Measurements from ENCODE around the gene WFDC1.

The WFDC1 gene, protein sequence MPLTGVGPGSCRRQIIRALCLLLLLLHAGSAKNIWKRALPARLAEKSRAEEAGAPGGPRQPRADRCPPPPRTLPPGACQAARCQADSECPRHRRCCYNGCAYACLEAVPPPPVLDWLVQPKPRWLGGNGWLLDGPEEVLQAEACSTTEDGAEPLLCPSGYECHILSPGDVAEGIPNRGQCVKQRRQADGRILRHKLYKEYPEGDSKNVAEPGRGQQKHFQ

DNA sequence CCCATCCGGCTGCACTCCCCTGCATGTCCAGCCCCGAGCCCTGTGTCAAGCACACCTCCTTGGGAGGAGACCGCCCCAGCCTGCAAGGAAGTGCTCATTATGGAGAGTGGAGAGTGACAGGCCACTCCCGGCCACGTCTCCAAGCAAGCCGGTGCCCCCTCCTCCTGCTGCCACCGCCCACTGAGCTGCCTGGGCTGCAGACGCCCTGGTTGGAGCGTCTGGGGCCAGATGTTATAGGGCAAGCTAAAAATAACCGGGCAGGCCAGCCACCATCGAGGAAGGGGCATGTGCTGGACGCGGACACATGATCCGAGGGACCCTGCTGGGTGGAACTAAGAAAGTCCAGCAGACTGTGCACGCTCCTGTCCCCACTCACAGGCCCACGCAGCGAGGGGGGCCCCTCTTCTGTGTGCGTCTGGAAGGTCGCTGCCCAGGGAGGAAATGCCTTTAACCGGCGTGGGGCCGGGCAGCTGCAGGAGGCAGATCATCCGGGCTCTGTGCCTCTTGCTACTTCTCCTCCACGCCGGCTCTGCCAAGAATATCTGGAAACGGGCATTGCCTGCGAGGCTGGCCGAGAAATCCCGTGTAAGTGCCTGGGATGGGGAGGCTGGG lies at the start of gene WFDC1:
Gene WFDC1 (plus strand): TSS at position 348 of the 612 bp plus-strand sequence. CDS start 94 bp downstream, at position 442.
- TF ChIP-seq, protein P1, sequence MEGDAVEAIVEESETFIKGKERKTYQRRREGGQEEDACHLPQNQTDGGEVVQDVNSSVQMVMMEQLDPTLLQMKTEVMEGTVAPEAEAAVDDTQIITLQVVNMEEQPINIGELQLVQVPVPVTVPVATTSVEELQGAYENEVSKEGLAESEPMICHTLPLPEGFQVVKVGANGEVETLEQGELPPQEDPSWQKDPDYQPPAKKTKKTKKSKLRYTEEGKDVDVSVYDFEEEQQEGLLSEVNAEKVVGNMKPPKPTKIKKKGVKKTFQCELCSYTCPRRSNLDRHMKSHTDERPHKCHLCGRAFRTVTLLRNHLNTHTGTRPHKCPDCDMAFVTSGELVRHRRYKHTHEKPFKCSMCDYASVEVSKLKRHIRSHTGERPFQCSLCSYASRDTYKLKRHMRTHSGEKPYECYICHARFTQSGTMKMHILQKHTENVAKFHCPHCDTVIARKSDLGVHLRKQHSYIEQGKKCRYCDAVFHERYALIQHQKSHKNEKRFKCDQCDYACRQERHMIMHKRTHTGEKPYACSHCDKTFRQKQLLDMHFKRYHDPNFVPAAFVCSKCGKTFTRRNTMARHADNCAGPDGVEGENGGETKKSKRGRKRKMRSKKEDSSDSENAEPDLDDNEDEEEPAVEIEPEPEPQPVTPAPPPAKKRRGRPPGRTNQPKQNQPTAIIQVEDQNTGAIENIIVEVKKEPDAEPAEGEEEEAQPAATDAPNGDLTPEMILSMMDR (IDR thresholded peaks at IDR 0.05; ENCODE audit: insufficient read depth, low read length, poor library complexity, severe bottlenecking) = no peak
- no peak for DNase-seq (ENCODE audit: extremely low read depth, insufficient read length)
- no peaks in the 10 kb centered on the region for H3K36me3 ChIP-seq (ENCODE audit: control insufficient read depth, insufficient read depth, low read length)
- H3K27me3 ChIP-seq (replicated peaks; ENCODE audit: control insufficient read depth, insufficient read depth, low read length) = no peaks in the 10 kb centered on the region; the same call in none of the 2 replicates
- H3K4me3 ChIP-seq (replicated peaks; ENCODE audit: low read depth, low read length) = no peak within 1 kb of the TSS

DNA sequence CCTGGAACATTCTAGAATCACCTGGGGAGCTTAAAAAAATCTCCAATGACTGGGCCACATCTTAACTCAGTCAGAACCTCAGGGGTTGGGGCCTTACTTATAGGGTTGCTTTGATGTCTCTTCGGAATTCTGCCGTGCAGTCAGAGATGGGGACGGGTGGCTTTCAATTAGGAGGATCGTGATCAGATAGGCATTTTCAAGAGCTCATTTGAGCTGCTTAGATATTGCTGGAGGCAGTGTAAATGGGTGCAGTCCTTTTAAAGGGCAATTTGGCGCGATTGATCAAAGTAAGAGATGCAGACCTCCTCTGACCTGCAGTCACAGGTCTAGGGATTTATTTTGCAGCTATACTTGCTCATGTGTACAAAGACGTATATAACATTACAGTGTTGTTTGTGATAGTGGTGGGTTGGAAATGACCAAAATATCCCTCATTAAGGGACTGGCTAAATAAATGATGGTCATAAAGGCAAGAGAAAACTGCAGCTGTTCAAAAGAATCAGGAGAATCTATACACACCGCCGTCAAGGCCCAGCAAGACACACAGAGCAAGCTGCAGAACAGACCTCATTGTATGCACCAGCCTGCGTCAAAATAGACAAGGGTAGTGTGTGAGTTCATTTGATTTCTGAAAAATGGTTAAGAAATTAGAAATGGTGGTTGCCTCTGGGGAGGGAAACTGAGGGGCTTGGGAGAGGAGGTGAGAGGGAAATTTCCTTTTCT lies 48.6 kb upstream of the WFDC1 start:
- TF ChIP-seq, protein P1 (IDR thresholded peaks at IDR 0.05; ENCODE audit: insufficient read depth, low read length, poor library complexity, severe bottlenecking) = no peak
- Histone ChIP-seq H3K36me3 (ENCODE audit: control insufficient read depth, insufficient read depth, low read length) (no peaks in the 10 kb centered on the region), H3K4me3 (replicated peaks; ENCODE audit: low read depth, low read length) (no peak overlapping the region), H3K27me3 (replicated peaks; ENCODE audit: control insufficient read depth, insufficient read depth, low read length) (no peaks in the 10 kb centered on the region; the same call in 1 of the 2 replicates)
- no peak for DNase-seq (ENCODE audit: extremely low read depth, insufficient read length)

DNA sequence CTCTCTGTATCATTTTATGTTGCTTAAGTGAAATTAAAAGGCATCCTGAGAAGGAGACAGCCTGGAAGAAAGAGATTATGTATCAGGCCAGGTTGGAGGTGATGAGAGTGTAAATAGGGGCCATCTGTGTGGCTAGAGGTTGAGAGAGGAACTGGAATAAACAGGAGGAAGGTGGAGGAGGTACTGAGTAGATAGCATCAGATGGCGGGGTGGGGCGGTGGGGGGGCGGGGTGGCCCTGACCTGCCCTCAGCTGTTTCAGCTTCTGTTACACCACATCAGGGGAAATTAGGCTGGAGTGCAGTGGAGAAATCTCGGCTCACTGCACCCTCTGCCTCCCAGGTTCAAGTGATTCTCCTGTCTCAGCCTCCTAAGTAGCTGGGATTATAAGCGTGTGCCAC lies 48.0 kb upstream of the WFDC1 start:
- H3K4me3 ChIP-seq (replicated peaks; ENCODE audit: low read depth, low read length) = no peak overlapping the region
- no peaks in the 10 kb centered on the region for H3K36me3 ChIP-seq (ENCODE audit: control insufficient read depth, insufficient read depth, low read length)
- TF ChIP-seq, protein P1 (IDR thresholded peaks at IDR 0.05; ENCODE audit: insufficient read depth, low read length, poor library complexity, severe bottlenecking) = no peak
- no peaks in the 10 kb centered on the region; the same call in 1 of the 2 replicates for H3K27me3 ChIP-seq (replicated peaks; ENCODE audit: control insufficient read depth, insufficient read depth, low read length)
- no peak for DNase-seq (ENCODE audit: extremely low read depth, insufficient read length)

DNA sequence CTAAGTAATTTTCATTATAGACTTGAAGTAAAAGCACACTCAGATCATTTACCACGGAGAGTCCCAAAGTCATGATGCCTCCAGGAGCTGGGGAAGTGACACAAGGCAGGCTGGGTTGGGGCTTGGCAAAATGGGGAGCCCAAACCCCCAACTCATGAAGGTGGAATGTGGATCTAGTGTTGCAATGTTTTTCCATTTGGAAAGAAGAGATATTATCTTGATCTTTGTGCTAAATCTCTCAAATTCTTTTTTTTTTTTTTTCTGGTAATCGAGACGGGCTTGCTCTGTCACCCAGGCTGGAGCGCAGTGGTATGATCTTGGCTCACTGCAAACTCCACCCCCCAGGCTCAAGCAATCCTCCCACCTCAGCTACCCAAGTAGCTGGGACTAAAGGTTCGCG lies 47.3 kb upstream of the WFDC1 start:
- no peak for DNase-seq (ENCODE audit: extremely low read depth, insufficient read length)
- Histone ChIP-seq H3K27me3 (replicated peaks; ENCODE audit: control insufficient read depth, insufficient read depth, low read length) (no peaks in the 10 kb centered on the region; the same call in 1 of the 2 replicates), H3K36me3 (ENCODE audit: control insufficient read depth, insufficient read depth, low read length) (no peaks in the 10 kb centered on the region), H3K4me3 (replicated peaks; ENCODE audit: low read depth, low read length) (no peak overlapping the region)
- TF ChIP-seq, protein P1 (IDR thresholded peaks at IDR 0.05; ENCODE audit: insufficient read depth, low read length, poor library complexity, severe bottlenecking) = no peak

DNA sequence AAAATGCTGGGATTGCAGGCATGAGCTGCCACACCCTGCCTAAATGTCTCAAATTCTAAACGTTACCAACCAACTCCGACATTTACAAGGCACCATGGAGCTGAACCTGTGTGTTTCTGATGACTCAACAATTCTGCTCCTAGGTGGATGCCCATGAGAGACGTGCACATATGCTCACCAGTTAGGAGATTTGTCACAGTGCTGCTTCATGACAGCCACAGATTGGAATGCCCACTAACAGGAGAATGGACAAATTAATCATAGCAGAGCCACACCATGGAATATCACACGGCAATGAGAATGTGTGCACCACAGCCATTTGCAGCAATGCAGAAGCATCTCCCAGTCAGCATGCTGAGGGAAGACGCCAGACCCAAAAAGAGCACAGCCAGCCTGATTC lies 46.8 kb upstream of the WFDC1 start:
- DNase-seq (ENCODE audit: extremely low read depth, insufficient read length) = no peak
- Histone ChIP-seq H3K4me3 (replicated peaks; ENCODE audit: low read depth, low read length) (no peak overlapping the region), H3K36me3 (ENCODE audit: control insufficient read depth, insufficient read depth, low read length) (no peaks in the 10 kb centered on the region), H3K27me3 (replicated peaks; ENCODE audit: control insufficient read depth, insufficient read depth, low read length) (no peaks in the 10 kb centered on the region; the same call in 1 of the 2 replicates)
- TF ChIP-seq, protein P1 (IDR thresholded peaks at IDR 0.05; ENCODE audit: insufficient read depth, low read length, poor library complexity, severe bottlenecking) = no peak

All from GM06990 (cell line).